Neural progenitor cell (in vitro differentiated cells): ENCODE data around the gene PTCD2.

ENCODE experiments used
- CTCF ChIP-seq: fragments of 200-600 bp; sonication (generic); IDR thresholded peaks from 2 replicates; pipeline ENCODE4 v1.5.1; 2017; ENCODE audit warnings: antibody characterized with exemption, mild to moderate bottlenecking
- EZH2 ChIP-seq: fragments of 200-600 bp; sonication (generic); IDR thresholded peaks from 2 replicates; pipeline ENCODE4 v1.6.1; 2017; ENCODE audit warnings: antibody characterized with exemption, mild to moderate bottlenecking, moderate library complexity
- EZH2phosphoT487 ChIP-seq: fragments of 200-600 bp; sonication (generic); IDR thresholded peaks from 2 replicates; pipeline ENCODE4 v1.6.1; 2017; ENCODE audit warnings: antibody characterized with exemption

GRCh38 chr5:72359886-72360285, 39.7 kb downstream of the PTCD2 start:
- TF ChIP-seq CTCF (no peak), EZH2phosphoT487 (no peak), EZH2 (no peak)
